Effector CD8-positive, alpha-beta T cell (primary cell): ENCODE measurements around the gene POLE2.
"Not testable (repeated sequence)": the region's sequence is repeated elsewhere in the genome, so short reads cannot be mapped to it uniquely, and the experiment has no call there.

Source experiments
- DNase-seq: peaks from one replicate; lab custom pipeline; 2025; lab: John Stamatoyannopoulos, UW

The POLE2 gene

GRCh38 chr14:49619273-49619672 is 68.7 kb downstream of the POLE2 start:
- not testable (repeated sequence) for DNase-seq

- DNase-seq = no peak
Observed at GRCh38 chr14:49617852-49618519, 70.0 kb downstream of the POLE2 start.

GRCh38 chr14:49615776-49616175 is 72.2 kb downstream of the POLE2 start:
- no peak for DNase-seq

- no peak for DNase-seq
Observed at GRCh38 chr14:49614196-49614595, 73.8 kb downstream of the POLE2 start.

GRCh38 chr14:49612671-49613070 is 75.3 kb downstream of the POLE2 start:
- no peak for DNase-seq

- DNase-seq = no peak
Observed at GRCh38 chr14:49612251-49612650, 75.8 kb downstream of the POLE2 start.

- DNase-seq = no peak
Observed at GRCh38 chr14:49607583-49607982, 80.4 kb downstream of the POLE2 start.

- DNase-seq = peak; percentile 78
Observed at GRCh38 chr14:49598485-49599300, 89.3 kb downstream of the POLE2 start, which contains the start of gene LRR1. Gene LRR1 (plus strand): TSS chr14:49598940. CDS start chr14:49599021, 81 bp downstream.

GRCh38 chr14:49598189-49598484 is 89.9 kb downstream of the POLE2 start:
- DNase-seq = no peak

GRCh38 chr14:49594347-49595091 is 93.5 kb downstream of the POLE2 start:
- DNase-seq = no peak
